Breast epithelium (tissue), 3 donors: Measurements from ENCODE around the gene PDLIM5.

Experiments used
- CTCF ChIP-seq, 3 donors: fragments of 450-650 bp; IDR thresholded peaks; one replicate each; pipeline ENCODE4 v1.5.1; 2016 to 2017; ENCODE audit warnings: antibody characterized with exemption in 3 of 3, mild to moderate bottlenecking in 3 of 3, moderate library complexity in 3 of 3
- POLR2AphosphoS5 ChIP-seq, 3 donors: sonication (generic); formaldehyde crosslinking; IDR thresholded peaks; one replicate each; pipeline ENCODE4 v1.6.1; 2017; ENCODE audit warnings: antibody characterized with exemption in 3 of 3

GRCh38 chr4:94455081-94455480, 3.3 kb downstream of the PDLIM5 start:
- TF ChIP-seq POLR2AphosphoS5 (IDR thresholded peaks at IDR 0.05) (no peak), CTCF (IDR thresholded peaks at IDR 0.05) (no peak)
